BLaER1 (cell line): ENCODE results near the gene DNHD1.

Experiments used
- H3K27ac ChIP-seq: shearing (Covaris generic); formaldehyde crosslinking; 2 replicates; pipeline ENCODE4 v1.8.1; 2022
- H3K27me3 ChIP-seq: shearing (Covaris generic); formaldehyde crosslinking; 2 replicates; pipeline ENCODE4 v1.8.1; 2022
- H3K36me3 ChIP-seq: shearing (Covaris generic); formaldehyde crosslinking; 2 replicates; pipeline ENCODE4 v1.8.1; 2022
- H3K4me1 ChIP-seq: shearing (Covaris generic); formaldehyde crosslinking; 2 replicates; pipeline ENCODE4 v1.8.1; 2022
- H3K4me2 ChIP-seq: shearing (Covaris generic); formaldehyde crosslinking; 2 replicates; pipeline ENCODE4 v1.8.1; 2022
- H3K4me3 ChIP-seq: shearing (Covaris generic); formaldehyde crosslinking; 2 replicates; pipeline ENCODE4 v1.8.1; 2022
- H3K9ac ChIP-seq: shearing (Covaris generic); formaldehyde crosslinking; 2 replicates; pipeline ENCODE4 v1.8.1; 2022
- H3K9me3 ChIP-seq: shearing (Covaris generic); formaldehyde crosslinking; 2 replicates; pipeline ENCODE4 v1.8.1; 2022
- H4K20me1 ChIP-seq: shearing (Covaris generic); formaldehyde crosslinking; 2 replicates; pipeline ENCODE4 v1.8.1; 2022
- Cebpa-rat ChIP-seq: shearing (Covaris generic); IDR thresholded peaks from 2 replicates; pipeline ENCODE4 v1.8.1; 2022

The DNHD1 gene

GRCh38 chr11:6497069-6497839, at the start of gene DNHD1:
DNHD1 (plus strand) TSS chr11:6497280; CDS start chr11:6498216, 936 bp downstream.
- no peak within 1 kb of the TSS for H3K4me2 ChIP-seq

GRCh38 chr11:6448574-6448973, 48.5 kb upstream of the DNHD1 start:
- no peak overlapping the region for H3K9ac ChIP-seq
- H4K20me1 ChIP-seq: no peaks in the 10 kb centered on the region
- no peaks in the 10 kb centered on the region for H3K4me1 ChIP-seq
- H3K4me2 ChIP-seq: no peak overlapping the region
- TF ChIP-seq Cebpa-rat: no peak
- H3K9me3 ChIP-seq: no peaks in the 10 kb centered on the region
- H3K27me3 ChIP-seq: no peaks in the 10 kb centered on the region
- H3K36me3 ChIP-seq: peaks cover 45% of the 10 kb centered on the region
- no peak overlapping the region for H3K4me3 ChIP-seq
- H3K27ac ChIP-seq: no peak overlapping the region

More at GRCh38 chr11:6497069-6497839, at the start of gene DNHD1:
- TF ChIP-seq Cebpa-rat: no peak
- Histone ChIP-seq H3K27ac (no peak within 1 kb of the TSS), H3K27me3 (no peaks in the 10 kb centered on the region), H3K9ac (no peak within 1 kb of the TSS), H3K4me3 (no peak within 1 kb of the TSS), H3K9me3 (no peaks in the 10 kb centered on the region), H3K36me3 (peaks cover 70% of the 10 kb centered on the region), H4K20me1 (no peaks in the 10 kb centered on the region), H3K4me1 (no peaks in the 10 kb centered on the region)

GRCh38 chr11:6452219-6452618, 44.9 kb upstream of the DNHD1 start:
- no peaks in the 10 kb centered on the region for H3K4me1 ChIP-seq
- H3K27ac ChIP-seq: no peak overlapping the region
- H3K9ac ChIP-seq: no peak overlapping the region
- TF ChIP-seq Cebpa-rat: no peak
- H3K27me3 ChIP-seq: no peaks in the 10 kb centered on the region
- H3K4me2 ChIP-seq: no peak overlapping the region
- no peaks in the 10 kb centered on the region for H4K20me1 ChIP-seq
- H3K4me3 ChIP-seq: no peak overlapping the region
- H3K36me3 ChIP-seq: peaks cover 81% of the 10 kb centered on the region
- no peaks in the 10 kb centered on the region for H3K9me3 ChIP-seq

GRCh38 chr11:6453152-6453551, 43.9 kb upstream of the DNHD1 start:
- no peaks in the 10 kb centered on the region for H3K9me3 ChIP-seq
- H3K36me3 ChIP-seq: peaks cover 90% of the 10 kb centered on the region
- no peak overlapping the region for H3K4me2 ChIP-seq
- H3K27ac ChIP-seq: no peak overlapping the region
- TF ChIP-seq Cebpa-rat: no peak
- no peak overlapping the region for H3K9ac ChIP-seq
- H3K27me3 ChIP-seq: no peaks in the 10 kb centered on the region
- H4K20me1 ChIP-seq: no peaks in the 10 kb centered on the region
- no peaks in the 10 kb centered on the region for H3K4me1 ChIP-seq
- no peak overlapping the region for H3K4me3 ChIP-seq

- Histone ChIP-seq H3K4me3 (no peak overlapping the region), H3K27ac (no peak overlapping the region), H3K4me2 (no peak overlapping the region), H3K9me3 (no peaks in the 10 kb centered on the region), H3K27me3 (no peaks in the 10 kb centered on the region), H3K9ac (no peak overlapping the region), H4K20me1 (no peaks in the 10 kb centered on the region), H3K36me3 (peaks cover 81% of the 10 kb centered on the region), H3K4me1 (no peaks in the 10 kb centered on the region)
- TF ChIP-seq Cebpa-rat: no peak
These were observed 42.0 kb upstream of the DNHD1 start for GRCh38 chr11:6455070-6455469.

DNA sequence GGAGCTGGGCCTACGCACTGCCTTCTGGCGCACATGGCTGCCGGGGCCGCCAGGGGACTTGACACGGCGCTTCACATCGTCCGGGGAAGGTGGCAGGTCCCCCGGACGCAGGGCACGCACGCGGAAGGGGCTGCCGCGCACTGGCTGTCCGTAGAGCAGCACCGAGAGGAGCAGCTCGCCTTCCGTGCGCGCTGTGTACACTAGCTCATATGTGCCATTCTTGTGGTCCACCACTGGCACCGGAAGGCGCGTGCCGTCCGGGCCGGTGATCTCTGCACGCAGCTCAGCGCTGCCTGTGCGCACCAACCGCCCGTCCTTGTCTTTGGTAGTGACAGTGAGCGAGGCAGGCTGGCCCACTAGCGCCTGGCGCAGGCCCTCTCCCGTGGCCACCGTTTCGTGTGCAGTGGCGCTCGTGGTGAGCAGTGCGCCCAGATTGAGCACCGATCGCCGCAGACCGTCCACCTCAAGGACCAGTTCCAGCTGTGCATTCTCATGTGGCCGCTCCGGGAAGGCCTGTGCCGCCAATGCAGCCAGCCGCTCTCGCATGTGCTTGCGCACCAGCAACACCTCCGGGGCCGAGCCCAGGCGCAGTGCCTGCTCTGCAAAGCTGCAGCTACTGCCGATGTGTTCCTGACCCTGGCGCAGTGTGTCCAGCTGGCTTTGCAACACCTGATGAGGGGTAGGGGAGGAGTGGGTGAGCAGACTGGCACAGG, 40.6 kb upstream of the DNHD1 start:
- no peak for TF ChIP-seq Cebpa-rat
- no peak overlapping the region for H3K4me2 ChIP-seq
- no peaks in the 10 kb centered on the region for H3K4me1 ChIP-seq
- H3K27me3 ChIP-seq: no peaks in the 10 kb centered on the region
- no peaks in the 10 kb centered on the region for H3K9me3 ChIP-seq
- H4K20me1 ChIP-seq: no peaks in the 10 kb centered on the region
- H3K27ac ChIP-seq: no peak overlapping the region
- peaks cover 67% of the 10 kb centered on the region for H3K36me3 ChIP-seq
- no peak overlapping the region for H3K4me3 ChIP-seq
- H3K9ac ChIP-seq: no peak overlapping the region

DNA sequence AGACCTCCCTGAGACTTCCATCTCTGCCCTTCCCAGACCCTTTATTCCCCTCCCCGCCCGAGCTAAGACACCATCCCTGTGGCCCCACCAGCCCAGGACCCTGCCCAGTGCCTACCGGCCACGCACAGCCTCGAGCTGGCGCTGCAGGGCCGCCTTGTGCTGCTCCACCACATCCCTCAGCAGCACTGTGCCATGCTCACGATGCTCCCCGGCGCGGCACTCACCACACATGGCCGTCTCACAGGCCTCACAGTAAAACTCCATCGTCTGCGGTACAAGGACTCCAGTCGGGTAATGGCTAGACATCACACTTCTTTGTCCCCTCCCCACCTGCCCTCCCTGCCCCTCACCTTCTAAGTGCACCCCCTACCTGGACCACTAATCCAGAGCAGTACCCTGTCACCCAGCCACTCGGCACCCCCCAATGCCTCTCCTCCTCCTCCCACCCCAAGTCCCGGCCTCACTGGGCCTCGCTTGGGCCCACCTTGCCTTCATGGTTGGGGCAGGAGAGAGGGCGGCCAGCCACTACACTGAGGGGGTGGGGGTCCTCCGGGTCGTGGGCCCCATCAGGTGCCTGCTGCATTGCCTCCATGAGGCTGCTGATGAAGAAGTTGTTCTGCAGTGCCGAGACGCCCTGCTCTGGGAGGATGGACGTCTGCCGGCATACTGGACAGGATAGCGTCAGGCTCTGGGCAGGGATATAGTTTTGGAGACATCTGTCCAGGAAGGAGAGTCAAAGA, 39.3 kb upstream of the DNHD1 start:
- Histone ChIP-seq H3K9me3 (no peaks in the 10 kb centered on the region), H3K4me1 (no peaks in the 10 kb centered on the region), H3K9ac (no peak overlapping the region), H3K27ac (no peak overlapping the region), H3K4me2 (no peak overlapping the region), H4K20me1 (no peaks in the 10 kb centered on the region), H3K36me3 (peaks cover 56% of the 10 kb centered on the region), H3K27me3 (no peaks in the 10 kb centered on the region), H3K4me3 (no peak overlapping the region)
- no peak for TF ChIP-seq Cebpa-rat

GRCh38 chr11:6458352-6459098, 38.6 kb upstream of the DNHD1 start:
- Histone ChIP-seq H3K4me3 (no peak overlapping the region), H3K9me3 (no peaks in the 10 kb centered on the region), H3K36me3 (peaks cover 54% of the 10 kb centered on the region), H4K20me1 (no peaks in the 10 kb centered on the region), H3K4me1 (no peaks in the 10 kb centered on the region), H3K9ac (no peak overlapping the region), H3K27me3 (no peaks in the 10 kb centered on the region), H3K27ac (no peak overlapping the region), H3K4me2 (no peak overlapping the region)
- TF ChIP-seq Cebpa-rat: no peak

DNA sequence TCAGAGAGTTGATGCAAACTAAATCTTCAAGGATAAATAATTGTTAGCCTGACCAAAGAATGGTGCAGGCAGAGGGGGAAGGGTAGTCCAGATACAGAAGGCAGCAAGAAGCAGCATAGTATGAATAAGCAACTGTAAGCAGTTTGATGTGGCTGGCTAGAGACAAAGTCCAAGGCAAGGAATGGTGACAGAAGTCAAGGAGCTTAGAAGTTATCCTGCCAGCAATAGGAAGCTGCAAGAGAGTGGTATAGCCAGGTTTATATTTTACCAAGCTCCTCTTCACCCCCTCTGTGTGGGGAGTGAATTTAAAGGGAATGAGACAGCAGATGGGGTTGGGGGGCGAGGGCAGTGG, 38.0 kb upstream of the DNHD1 start:
- Histone ChIP-seq H4K20me1 (no peaks in the 10 kb centered on the region), H3K4me1 (no peaks in the 10 kb centered on the region), H3K27me3 (no peaks in the 10 kb centered on the region), H3K36me3 (peaks cover 54% of the 10 kb centered on the region), H3K27ac (no peak overlapping the region), H3K4me3 (no peak overlapping the region), H3K9ac (no peak overlapping the region), H3K9me3 (no peaks in the 10 kb centered on the region), H3K4me2 (no peak overlapping the region)
- TF ChIP-seq Cebpa-rat: no peak
